Measurements from ENCODE around the gene CHD6. TPM values are rescaled to one million over a fixed set of nuclear protein-coding genes. Genes with fewer than 3 reads are reported as not detected.

The CHD6 gene
- total and polyA plus RNA-seq, 11 donors: 6.5 to 52.8 (median 38.9) TPM

DNA sequence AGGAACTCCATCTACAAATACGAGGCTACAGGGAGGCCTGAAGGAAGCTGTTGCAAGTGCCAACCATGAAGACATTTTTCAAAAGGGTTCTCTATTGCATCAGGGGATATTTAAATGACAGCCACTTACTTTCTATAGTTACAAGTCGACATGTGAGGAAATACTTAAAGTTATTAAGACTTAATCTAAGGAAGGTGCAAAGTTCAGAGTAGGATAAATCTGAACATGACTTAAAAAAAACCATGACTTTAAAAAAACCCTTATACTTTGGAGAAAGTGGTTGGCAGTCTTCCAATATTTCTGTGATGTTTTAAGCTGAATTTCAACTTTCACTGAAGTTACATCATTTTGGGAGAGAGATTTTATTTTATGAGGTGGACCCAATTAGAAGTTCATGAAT lies 195.2 kb downstream of the CHD6 start:
- DNase-seq (no peak), ATAC-seq (no peak)
- Histone ChIP-seq H3K27ac (no peak overlapping the region), H3K4me3 (no peak overlapping the region), H3K9me3 (no peaks in the 10 kb centered on the region), H3K4me1 (peaks cover 0 to 21% (median 3%) of the 10 kb centered on the region in 12 donors), H3K36me3 (peaks cover 0 to 86% (median 72%) of the 10 kb centered on the region in 9 donors), H3K27me3 (no peaks in the 10 kb centered on the region)
- intact Hi-C loops (cut with DNase I): no loop called here
- TF ChIP-seq, protein P1, sequence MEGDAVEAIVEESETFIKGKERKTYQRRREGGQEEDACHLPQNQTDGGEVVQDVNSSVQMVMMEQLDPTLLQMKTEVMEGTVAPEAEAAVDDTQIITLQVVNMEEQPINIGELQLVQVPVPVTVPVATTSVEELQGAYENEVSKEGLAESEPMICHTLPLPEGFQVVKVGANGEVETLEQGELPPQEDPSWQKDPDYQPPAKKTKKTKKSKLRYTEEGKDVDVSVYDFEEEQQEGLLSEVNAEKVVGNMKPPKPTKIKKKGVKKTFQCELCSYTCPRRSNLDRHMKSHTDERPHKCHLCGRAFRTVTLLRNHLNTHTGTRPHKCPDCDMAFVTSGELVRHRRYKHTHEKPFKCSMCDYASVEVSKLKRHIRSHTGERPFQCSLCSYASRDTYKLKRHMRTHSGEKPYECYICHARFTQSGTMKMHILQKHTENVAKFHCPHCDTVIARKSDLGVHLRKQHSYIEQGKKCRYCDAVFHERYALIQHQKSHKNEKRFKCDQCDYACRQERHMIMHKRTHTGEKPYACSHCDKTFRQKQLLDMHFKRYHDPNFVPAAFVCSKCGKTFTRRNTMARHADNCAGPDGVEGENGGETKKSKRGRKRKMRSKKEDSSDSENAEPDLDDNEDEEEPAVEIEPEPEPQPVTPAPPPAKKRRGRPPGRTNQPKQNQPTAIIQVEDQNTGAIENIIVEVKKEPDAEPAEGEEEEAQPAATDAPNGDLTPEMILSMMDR (IDR thresholded peaks at IDR 0.05): no peak
- no peak for TF ChIP-seq POLR2A (IDR thresholded peaks at IDR 0.05)
- WGBS, 4 donors: 68 to 81% (median 80%) methylated on average over 2 of the region's 2 CpGs

GRCh38 chr20:41418739-41419293 lies 199.4 kb downstream of the CHD6 start:
- peaks cover 0 to 8% (median 0%) of the 10 kb centered on the region in 12 donors for H3K4me1 ChIP-seq
- WGBS, 4 donors: 56 to 69% (median 62%) methylated on average over 7 of the region's 7 CpGs
- no peaks in the 10 kb centered on the region for H3K9me3 ChIP-seq
- no peaks in the 10 kb centered on the region for H3K27me3 ChIP-seq
- intact Hi-C loops (cut with DNase I): loop anchor here in 3 of 10 donors (10.0 kb wide), 2 partner anchors 244 to 284 kb away; partner anchors contain the start of gene PLCG1 (in 1 of the 3)
- no peak overlapping the region for H3K4me3 ChIP-seq
- peak; percentile 80 to 88 (median 86) for ATAC-seq
- peak in 1 of 5 donors; percentile 46 for DNase-seq
- no peak for TF ChIP-seq POLR2A (IDR thresholded peaks at IDR 0.05)
- TF ChIP-seq, protein P1 (IDR thresholded peaks at IDR 0.05): no peak
- peak overlapping the region in 10 of 12 donors; percentile 13 to 66 (median 50) for H3K27ac ChIP-seq
- peaks cover 0 to 94% (median 84%) of the 10 kb centered on the region in 9 donors for H3K36me3 ChIP-seq

- no peak for DNase-seq
- H3K27ac ChIP-seq: peak overlapping the region in 10 of 12 donors; percentile 13 to 66 (median 48)
Measured at GRCh38 chr20:41418031-41418430, 200.1 kb downstream of the CHD6 start.

GRCh38 chr20:41415191-41415590 lies 203.0 kb downstream of the CHD6 start:
- Histone ChIP-seq H3K36me3 (peaks cover 0 to 87% (median 73%) of the 10 kb centered on the region in 9 donors), H3K4me3 (no peak overlapping the region), H3K27me3 (no peaks in the 10 kb centered on the region), H3K27ac (no peak overlapping the region), H3K4me1 (peaks cover 0 to 35% (median 15%) of the 10 kb centered on the region in 12 donors), H3K9me3 (no peaks in the 10 kb centered on the region)
- ATAC-seq: no peak
- no peak for TF ChIP-seq POLR2A (IDR thresholded peaks at IDR 0.05)
- TF ChIP-seq, protein P1 (IDR thresholded peaks at IDR 0.05): no peak
- WGBS, 4 donors: 90 to 95% (median 92%) methylated on average over 7 to 8 of the region's 8 CpGs
- no peak for DNase-seq
- intact Hi-C loops (cut with DNase I): loop anchor here in 3 of 10 donors (10.0 kb wide), 2 partner anchors 240 to 280 kb away; partner anchors contain the start of gene PLCG1 (in 1 of the 3)

More at GRCh38 chr20:41418031-41418430, 200.1 kb downstream of the CHD6 start:
- H3K4me1 ChIP-seq: peaks cover 0 to 13% (median 0%) of the 10 kb centered on the region in 12 donors
- H3K9me3 ChIP-seq: no peaks in the 10 kb centered on the region
- TF ChIP-seq, protein P1 (IDR thresholded peaks at IDR 0.05): no peak
- no peak for TF ChIP-seq POLR2A (IDR thresholded peaks at IDR 0.05)
- no peaks in the 10 kb centered on the region for H3K27me3 ChIP-seq
- WGBS, 4 donors: 79 to 92% (median 88%) methylated on average over 5 of the region's 5 CpGs
- intact Hi-C loops (cut with DNase I): loop anchor here in 3 of 10 donors (10.0 kb wide), 2 partner anchors 243 to 283 kb away; partner anchors contain the start of gene PLCG1 (in 1 of the 3)
- ATAC-seq: no peak
- H3K36me3 ChIP-seq: peaks cover 0 to 94% (median 84%) of the 10 kb centered on the region in 9 donors
- no peak overlapping the region for H3K4me3 ChIP-seq

All from heart left ventricle (tissue), 16 donors.